DMS114 treated with DMSO at 0.1 percent for 48 hours (cell line): Measurements from ENCODE around the gene KLHL36.
"Not testable (repeated sequence)": the region's sequence is repeated elsewhere in the genome, so short reads cannot be mapped to it uniquely, and the experiment has no call there.

Source experiments
- DNase-seq: peaks from one replicate; lab custom pipeline; 2025; ENCODE audit not compliant: unreplicated experiment; lab: John Stamatoyannopoulos, UW

KLHL36 gene

GRCh38 chr16:84667600-84668309 lies 19.4 kb downstream of the KLHL36 start:
- DNase-seq, result no peak

GRCh38 chr16:84670063-84670462 lies 21.8 kb downstream of the KLHL36 start:
- no peak for DNase-seq

GRCh38 chr16:84672276-84673202 lies 24.2 kb downstream of the KLHL36 start:
- DNase-seq, result peak; percentile 13

GRCh38 chr16:84673203-84673535 lies 24.9 kb downstream of the KLHL36 start:
- DNase-seq, result no peak

DNA sequence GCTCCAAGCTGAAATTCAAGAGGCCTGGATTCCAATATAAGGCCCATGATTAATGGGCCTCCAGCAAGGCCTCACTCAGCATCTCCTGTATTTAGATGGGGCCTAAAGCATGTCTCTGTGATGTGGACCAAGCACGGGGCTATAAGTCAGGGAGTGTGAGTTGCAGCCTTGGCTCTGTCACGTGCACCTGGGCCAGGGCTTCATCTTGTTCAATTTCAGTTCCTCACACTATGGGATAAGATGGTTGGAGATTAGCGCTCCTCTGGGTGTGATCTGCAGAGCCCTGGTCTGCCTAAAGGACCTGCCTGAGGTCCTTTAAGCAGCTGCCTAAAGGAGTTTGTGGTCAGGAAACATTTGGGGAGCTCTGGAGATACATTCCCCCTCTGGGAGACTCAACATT lies 25.2 kb downstream of the KLHL36 start:
- no peak for DNase-seq

DNA sequence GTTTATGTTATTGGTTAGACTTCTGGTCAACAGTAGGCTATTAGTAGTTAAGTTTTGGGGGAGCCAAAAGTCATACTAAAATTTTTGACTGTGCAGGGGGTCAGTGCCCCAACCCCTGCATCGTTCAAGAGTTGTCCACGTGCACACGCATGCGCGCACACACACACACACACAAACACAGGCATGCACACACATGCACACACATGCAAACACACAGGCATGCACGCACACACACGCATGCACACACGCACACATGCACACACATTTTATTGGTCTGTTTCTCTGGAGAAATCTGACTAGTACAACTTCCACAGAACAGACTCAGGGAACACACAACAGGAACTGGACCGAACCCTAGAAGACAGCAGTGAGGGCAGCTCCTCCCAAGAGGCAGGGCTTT lies 27.1 kb downstream of the KLHL36 start:
- DNase-seq, result no peak

DNA sequence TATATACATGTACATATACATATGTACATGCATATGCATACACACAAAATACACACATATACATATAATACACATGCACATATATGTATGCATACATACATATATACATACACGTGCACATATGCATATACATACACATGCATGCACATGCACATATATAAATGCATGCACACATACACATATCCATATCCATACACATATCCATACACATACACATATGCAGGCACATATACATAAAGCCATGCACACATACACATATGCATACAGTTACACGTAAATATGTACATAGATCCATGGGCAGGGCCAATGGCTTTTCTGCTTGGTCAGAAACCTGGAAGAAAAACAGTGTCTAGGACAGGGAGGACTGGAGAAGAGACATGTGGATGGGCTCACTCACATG lies 27.6 kb downstream of the KLHL36 start:
- no peak for DNase-seq

DNA sequence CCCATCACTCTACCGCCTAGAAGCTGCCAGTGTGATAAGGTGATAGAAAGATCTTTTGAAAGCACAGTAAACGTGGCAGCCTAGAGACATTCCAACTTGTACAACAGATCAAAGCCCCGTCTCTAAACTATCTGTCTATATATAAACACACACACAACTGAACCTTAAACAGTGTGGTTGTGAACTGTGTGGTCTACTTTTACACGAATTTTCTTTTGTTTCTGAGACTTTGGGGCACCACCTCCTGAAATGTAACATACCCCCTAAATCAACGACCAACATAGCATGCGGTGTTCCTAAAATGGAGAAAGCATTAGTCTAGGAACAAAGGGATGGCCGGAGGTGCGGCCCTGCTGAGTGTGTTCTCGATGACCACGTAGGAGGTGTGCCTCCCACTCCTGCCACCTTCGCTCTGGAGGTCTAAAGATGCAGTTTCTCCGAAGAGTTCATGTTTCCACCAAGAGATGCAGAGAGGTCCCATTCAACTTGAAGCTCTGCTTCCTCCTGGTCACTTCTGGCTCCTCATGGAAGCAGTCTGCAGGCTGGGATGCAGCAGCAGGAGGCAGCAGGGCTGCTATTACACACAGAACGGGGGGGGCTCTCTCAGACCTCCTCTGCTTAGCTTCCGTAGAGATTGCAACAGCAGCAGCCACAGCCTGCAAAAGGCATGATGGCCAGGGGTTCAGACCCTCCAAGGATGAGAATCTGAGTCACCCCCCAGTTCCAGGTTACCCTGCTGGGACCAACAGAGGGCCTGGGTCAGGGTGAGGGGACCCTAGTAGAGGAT lies 28.9 kb downstream of the KLHL36 start:
- no peak for DNase-seq

DNA sequence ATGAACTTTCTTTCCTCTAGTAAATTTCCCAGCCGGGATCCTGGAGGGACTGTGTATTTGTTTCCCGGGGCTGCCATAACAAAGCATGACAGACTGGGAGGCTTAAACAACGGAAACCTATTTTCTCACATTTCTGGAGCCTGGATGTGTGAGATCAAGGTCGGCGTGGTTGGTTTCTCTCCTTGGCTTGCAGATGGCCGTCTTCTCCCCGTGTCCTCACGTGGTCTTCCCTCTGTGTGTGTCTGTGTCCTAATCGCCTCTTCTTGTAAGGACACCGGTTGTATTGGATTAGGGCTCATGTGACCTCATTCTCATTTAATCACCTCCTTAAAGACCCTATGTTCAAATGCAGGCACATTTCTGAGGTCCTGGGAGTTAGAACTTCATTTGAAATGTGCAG lies 29.5 kb downstream of the KLHL36 start:
- no peak for DNase-seq

GRCh38 chr16:84678541-84678940 lies 30.2 kb downstream of the KLHL36 start:
- no peak for DNase-seq

GRCh38 chr16:84680165-84680842 lies 32.0 kb downstream of the KLHL36 start:
- no peak for DNase-seq

DNA sequence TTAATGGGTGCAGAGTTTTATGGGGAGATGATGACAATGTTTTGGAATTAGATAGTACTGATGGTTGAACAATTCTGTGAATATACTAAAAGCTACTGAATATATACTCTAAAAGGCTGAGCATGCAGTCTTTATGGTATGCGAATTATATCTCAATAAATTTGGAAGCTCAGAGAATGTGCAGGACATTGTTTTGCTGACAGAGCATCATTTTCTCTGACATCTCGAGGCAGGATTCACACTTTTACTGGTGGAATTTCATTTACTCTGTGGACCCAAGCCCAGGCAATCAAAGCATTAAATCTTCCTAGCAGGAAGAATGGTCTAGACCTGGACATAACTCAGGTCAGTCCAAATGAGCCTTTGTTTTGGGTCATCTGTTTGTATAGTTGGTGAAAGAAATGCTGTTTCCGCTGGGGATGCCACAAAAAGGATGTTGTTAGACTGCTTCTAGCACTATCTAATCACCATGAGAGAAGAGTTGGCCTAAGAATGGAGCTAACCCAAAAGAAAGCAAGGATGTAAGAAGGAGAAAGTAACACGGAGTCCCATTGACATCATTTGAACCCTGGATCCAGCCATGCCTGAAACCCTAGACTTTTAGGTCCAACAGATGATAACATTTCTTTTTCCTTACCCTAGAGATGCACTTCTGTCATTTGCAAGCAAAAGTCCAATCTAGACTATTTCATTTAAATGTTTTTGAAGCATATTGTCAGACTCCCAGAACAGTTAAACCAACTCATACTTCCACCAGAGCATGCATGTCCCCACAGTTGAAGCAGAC lies 32.7 kb downstream of the KLHL36 start:
- DNase-seq, result no peak

- no peak for DNase-seq
Measured at GRCh38 chr16:84683691-84684591, 35.6 kb downstream of the KLHL36 start.

GRCh38 chr16:84684592-84684965 lies 36.3 kb downstream of the KLHL36 start:
- DNase-seq, result no peak

GRCh38 chr16:84685210-84685609 lies 36.9 kb downstream of the KLHL36 start:
- no peak for DNase-seq

- DNase-seq, result no peak
Measured at GRCh38 chr16:84686707-84687298, 38.5 kb downstream of the KLHL36 start.

GRCh38 chr16:84687715-84688114 lies 39.4 kb downstream of the KLHL36 start:
- no peak for DNase-seq

DNA sequence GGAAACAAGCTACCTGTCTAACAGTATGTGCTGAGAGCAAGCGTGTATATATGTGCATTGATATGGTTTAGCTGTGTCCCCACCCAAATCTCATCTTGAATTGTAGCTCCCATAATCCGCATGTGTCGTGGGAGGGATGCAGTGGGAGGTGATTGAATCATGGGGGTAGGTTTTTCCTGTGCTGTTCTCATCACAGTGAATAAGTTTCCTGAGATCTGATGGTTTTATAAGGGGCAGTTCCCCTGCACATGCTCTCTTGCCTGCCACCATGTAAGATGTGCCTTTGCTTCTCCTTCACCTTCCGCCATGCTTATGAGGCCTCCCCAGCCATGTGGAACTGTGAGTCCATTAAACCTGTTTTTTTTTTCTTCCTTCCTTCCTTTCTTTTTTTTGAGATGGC lies 39.9 kb downstream of the KLHL36 start:
- DNase-seq, result not testable (repeated sequence)

DNA sequence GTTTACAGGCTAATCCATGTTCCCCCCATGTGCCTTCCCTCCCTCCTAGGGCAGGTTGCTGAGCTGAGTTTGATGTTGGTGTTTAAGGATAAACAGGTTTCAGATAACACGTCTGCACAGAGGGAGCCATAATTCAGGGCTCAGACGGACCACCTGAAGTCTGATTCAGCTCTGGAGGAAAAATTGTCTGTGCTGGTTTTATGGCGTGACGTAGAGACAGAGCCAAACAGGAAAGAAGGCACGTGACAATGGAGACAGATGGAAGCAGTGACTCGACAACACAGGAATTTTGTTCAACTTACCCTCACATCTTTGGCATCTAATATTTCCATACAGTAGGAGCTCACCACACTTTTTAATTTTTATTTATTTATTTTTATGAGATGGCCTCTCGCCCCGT lies 40.8 kb downstream of the KLHL36 start:
- DNase-seq, result no peak
